ENCODE measurements around the gene UBTD2.
A peak's percentile ranks its signal among the peaks of the same experiment; 100 is the strongest.
"Not testable (repeated sequence)": the region's sequence is repeated elsewhere in the genome, so short reads cannot be mapped to it uniquely, and the experiment has no call there.

Gene UBTD2

GRCh38 chr5:172245703-172246125 is 37.9 kb downstream of the UBTD2 start:
- no peak for DNase-seq (ENCODE audit: low spot score)

- no peak for DNase-seq (ENCODE audit: low spot score)
Observed at GRCh38 chr5:172245046-172245445, 38.5 kb downstream of the UBTD2 start.

GRCh38 chr5:172243302-172243701 is 40.3 kb downstream of the UBTD2 start:
- DNase-seq (ENCODE audit: low spot score): no peak

GRCh38 chr5:172238334-172238733 is 45.2 kb downstream of the UBTD2 start:
- DNase-seq (ENCODE audit: low spot score): no peak

- DNase-seq (ENCODE audit: low spot score): no peak
Observed at GRCh38 chr5:172235827-172236736, 47.5 kb downstream of the UBTD2 start.

- no peak for DNase-seq (ENCODE audit: low spot score)
Observed at GRCh38 chr5:172235132-172235780, 48.3 kb downstream of the UBTD2 start.

GRCh38 chr5:172234031-172234430 is 49.5 kb downstream of the UBTD2 start:
- no peak for DNase-seq (ENCODE audit: low spot score)

GRCh38 chr5:172229904-172230303 is 53.7 kb downstream of the UBTD2 start:
- peak; percentile 60 for DNase-seq (ENCODE audit: low spot score)

GRCh38 chr5:172224996-172225395 is 58.6 kb downstream of the UBTD2 start:
- DNase-seq (ENCODE audit: low spot score): no peak

- DNase-seq (ENCODE audit: low spot score): peak; percentile 80
Observed at GRCh38 chr5:172223901-172224873, 59.4 kb downstream of the UBTD2 start.

GRCh38 chr5:172219296-172219695 is 64.3 kb downstream of the UBTD2 start:
- no peak for DNase-seq (ENCODE audit: low spot score)

- no peak for DNase-seq (ENCODE audit: low spot score)
Observed at GRCh38 chr5:172216345-172216744, 67.2 kb downstream of the UBTD2 start.

GRCh38 chr5:172213126-172213525 is 70.4 kb downstream of the UBTD2 start:
- no peak for DNase-seq (ENCODE audit: low spot score)

- no peak for DNase-seq (ENCODE audit: low spot score)
Observed at GRCh38 chr5:172211676-172212075, 71.9 kb downstream of the UBTD2 start.

GRCh38 chr5:172209714-172210113 is 73.8 kb downstream of the UBTD2 start:
- no peak for DNase-seq (ENCODE audit: low spot score)

- DNase-seq (ENCODE audit: low spot score): no peak
Observed at GRCh38 chr5:172207511-172207910, 76.1 kb downstream of the UBTD2 start.

- DNase-seq (ENCODE audit: low spot score): not testable (repeated sequence)
Observed at GRCh38 chr5:172205984-172206383, 77.6 kb downstream of the UBTD2 start.

- no peak for DNase-seq (ENCODE audit: low spot score)
Observed at GRCh38 chr5:172200476-172200875, 83.1 kb downstream of the UBTD2 start.

GRCh38 chr5:172199446-172199845 is 84.1 kb downstream of the UBTD2 start:
- no peak for DNase-seq (ENCODE audit: low spot score)

GRCh38 chr5:172197775-172198174 is 85.8 kb downstream of the UBTD2 start:
- not testable (repeated sequence) for DNase-seq (ENCODE audit: low spot score)

GRCh38 chr5:172194985-172195774 is 88.4 kb downstream of the UBTD2 start:
- DNase-seq (ENCODE audit: low spot score): no peak

All from activated CD4-positive, alpha-beta T cell treated with anti-CD3 and anti-CD28 coated beads, Interleukin-2, Interleukin-4, amounts not matched to agents 100 ng/mL and 50 ng/mL, durations not matched to agents 16 hours and 8 hours (primary cell).